ENCODE measurements around the gene C22orf42.
"Not testable (repeated sequence)": the region's sequence is repeated elsewhere in the genome, so short reads cannot be mapped to it uniquely, and the experiment has no call there.

Gene C22orf42

DNA sequence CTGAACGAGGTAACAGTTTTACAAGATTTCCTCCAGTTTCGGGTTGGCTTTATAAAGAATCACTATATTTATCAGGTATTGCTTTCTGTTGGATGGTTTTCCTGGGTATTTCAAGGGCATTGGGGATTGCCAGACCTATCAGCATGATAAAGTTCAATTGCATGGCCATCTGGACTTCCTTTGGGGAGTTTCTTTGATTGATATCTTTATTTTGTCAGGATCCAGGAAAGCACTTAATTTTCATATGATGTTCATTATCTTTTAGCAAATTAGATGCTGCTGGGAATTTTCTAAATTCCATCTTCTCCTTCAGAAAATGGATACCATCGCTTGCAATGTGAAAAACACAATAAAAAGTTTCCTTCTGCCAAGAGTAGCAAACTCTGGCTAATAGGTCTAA, 24.5 kb upstream of the C22orf42 start:
- no peak for DNase-seq

DNA sequence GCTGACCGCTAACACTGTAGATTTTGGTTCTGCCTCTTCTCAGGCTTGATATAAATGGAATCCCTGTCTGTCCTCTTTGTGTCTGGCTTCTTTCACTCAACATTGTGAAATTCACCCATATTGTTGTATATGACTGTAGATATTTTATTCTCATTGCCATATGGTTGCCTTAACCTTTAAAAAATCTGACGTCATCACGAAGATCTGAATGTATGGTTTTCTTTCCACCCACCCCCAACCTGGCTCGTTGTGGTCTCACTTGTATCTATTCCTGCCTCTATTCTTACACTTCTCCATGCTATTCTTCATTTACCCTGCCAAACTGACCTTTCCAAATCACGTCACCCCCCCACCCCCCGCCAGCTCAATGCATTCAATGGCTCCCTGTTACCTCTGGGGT, 21.9 kb upstream of the C22orf42 start:
- DNase-seq: no peak

DNA sequence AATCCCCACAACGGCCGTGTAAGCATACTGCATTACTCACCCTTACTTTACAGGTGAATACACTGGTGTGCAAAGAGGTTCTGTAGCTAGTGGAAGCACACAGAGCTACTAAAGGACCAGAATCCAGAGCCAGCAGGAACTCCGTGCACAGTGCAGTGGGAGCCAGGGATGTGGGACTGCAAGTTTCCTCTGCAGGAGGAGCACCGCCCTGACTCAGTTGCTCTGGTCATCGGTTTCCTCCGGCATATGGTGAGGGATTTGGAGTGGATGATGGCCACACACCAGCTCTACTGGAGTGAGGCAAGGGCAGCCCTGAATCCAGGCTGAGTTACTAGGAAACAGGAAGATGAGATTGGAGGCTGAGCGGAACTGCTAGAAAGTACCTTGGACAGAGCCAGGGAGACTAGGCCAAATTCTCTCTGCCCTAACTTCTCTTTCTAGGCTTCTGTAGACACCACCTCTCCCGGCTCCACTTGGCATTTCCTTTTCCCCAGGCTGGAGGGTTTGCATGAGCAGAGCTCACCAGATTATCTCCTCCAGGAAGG, 18.2 kb upstream of the C22orf42 start:
- DNase-seq: no peak

- DNase-seq: no peak
Observed at GRCh38 chr22:32175683-32176644, 16.9 kb upstream of the C22orf42 start.

GRCh38 chr22:32175115-32175514, 16.0 kb upstream of the C22orf42 start:
- no peak for DNase-seq

- no peak for DNase-seq
Observed at GRCh38 chr22:32165681-32166080, 6.6 kb upstream of the C22orf42 start.

DNA sequence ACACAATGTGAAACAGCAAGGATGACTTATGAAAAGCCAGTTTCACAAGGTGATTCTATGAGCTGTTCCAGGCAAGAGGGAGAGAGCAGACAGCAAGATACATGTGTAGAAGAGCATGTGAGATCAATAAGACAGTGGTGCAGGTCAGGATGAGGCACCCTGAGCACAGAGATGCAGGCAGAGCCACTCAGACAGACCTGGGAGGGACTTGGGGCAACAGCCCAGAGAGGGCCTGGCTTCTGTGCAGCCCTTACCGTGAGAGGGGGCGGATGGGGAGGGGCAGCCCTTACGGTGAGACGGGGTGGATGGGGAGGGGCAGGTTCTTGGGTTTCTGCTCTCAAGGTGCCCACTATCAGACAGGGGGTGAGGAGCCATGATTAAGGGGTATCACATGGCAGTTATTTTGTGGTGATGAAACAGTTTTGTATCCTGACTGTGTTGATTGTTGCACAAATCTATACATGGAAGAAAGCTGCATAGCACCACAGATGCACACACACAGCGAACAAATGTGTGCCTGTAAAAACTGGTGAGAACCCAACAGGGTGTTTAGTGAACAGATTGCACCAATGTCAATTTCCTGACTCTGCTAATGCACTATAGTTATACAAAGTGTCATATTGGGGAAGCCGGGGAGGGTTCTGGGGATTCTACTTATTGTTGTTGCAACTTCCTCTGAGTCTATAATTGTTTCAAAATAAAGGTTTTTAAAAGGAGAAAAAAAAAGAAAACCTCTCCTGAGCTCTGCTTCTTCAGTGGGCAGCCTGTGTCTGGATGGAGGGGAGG, 5.2 kb upstream of the C22orf42 start:
- DNase-seq: no peak

DNA sequence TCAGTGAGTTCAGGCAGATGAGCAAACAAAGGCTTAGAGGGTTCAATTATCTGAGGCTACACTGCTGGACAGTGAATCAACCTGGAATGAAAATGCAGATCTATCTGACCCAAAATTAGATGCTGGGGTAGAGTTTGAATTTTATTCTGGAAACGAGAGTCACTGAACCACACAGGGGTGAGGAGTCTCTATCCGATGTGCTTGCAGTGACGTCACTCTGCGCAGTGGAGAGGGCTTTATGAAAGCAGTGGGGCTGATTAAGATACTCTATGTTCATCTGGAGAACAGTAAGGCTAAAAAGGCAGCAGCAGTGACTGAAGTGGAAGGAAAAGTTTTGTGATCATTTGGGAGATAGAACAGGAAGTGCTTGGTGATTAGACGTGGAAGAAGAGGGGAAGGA, 1.3 kb upstream of the C22orf42 start:
- DNase-seq: not testable (repeated sequence)

DNA sequence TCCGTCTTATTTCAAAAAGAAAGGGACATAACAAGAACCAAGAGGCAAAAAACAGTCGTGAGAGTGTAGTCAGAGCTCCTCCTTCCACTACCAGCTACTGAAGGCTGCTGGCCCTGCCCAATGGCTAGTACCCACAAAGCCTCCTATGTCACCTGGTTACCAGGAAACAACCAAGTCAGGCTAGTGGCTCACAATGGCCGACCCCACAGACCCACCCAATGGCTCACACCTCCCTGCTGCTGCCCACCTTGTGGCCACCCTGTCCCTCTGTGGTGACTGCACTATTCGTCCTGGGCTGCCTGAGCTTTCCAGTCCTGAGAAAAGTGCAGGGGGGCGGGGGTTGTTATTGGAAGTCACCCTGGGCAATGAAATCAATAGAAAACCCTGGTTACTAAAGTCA, 1.5 kb downstream of the C22orf42 start:
- DNase-seq: not testable (repeated sequence)

GRCh38 chr22:32154727-32155126, 4.4 kb downstream of the C22orf42 start:
- DNase-seq: not testable (repeated sequence)

- DNase-seq: not testable (repeated sequence)
Observed at GRCh38 chr22:32151641-32152040, 7.5 kb downstream of the C22orf42 start.

DNA sequence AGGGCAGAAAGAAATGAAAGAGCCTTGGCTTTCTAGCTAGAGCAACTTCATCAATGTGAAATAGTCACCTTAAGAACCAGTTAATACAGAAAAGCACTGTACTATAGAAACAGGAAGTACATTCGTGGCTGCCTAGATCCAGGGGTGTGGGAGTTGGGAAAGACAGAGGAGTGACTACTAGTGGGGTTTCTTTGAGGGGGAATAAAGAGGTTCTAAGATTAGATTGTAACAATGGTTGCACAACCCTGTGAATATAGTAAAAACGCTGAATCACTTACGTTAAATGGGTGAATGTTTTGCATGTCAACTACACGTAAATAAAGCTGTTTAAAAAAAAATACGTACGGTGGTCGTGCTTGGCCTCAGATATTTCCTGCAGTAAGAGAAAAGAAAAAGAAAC, 8.5 kb downstream of the C22orf42 start:
- DNase-seq: not testable (repeated sequence)

DNA sequence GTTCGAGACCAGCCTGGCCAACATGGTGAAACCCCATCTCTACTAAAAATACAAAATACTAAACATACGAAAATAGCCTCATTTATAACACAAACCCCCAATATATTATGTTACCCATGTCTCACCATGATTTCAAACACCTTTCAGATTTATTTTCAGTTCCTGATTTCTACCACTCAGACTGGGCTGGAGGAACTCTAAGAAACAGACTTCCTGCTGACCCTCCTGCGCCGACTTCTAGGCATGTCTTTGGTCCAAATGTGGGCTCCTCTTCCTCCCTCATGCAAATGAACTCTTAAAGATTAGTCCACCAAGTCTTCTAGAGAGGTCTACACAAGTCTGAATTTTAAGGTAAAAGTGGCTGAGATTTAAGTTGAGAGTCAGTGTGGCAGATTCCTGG, 10.7 kb downstream of the C22orf42 start:
- DNase-seq: not testable (repeated sequence)

- not testable (repeated sequence) for DNase-seq
Observed at GRCh38 chr22:32147128-32147527, 12.0 kb downstream of the C22orf42 start.

DNA sequence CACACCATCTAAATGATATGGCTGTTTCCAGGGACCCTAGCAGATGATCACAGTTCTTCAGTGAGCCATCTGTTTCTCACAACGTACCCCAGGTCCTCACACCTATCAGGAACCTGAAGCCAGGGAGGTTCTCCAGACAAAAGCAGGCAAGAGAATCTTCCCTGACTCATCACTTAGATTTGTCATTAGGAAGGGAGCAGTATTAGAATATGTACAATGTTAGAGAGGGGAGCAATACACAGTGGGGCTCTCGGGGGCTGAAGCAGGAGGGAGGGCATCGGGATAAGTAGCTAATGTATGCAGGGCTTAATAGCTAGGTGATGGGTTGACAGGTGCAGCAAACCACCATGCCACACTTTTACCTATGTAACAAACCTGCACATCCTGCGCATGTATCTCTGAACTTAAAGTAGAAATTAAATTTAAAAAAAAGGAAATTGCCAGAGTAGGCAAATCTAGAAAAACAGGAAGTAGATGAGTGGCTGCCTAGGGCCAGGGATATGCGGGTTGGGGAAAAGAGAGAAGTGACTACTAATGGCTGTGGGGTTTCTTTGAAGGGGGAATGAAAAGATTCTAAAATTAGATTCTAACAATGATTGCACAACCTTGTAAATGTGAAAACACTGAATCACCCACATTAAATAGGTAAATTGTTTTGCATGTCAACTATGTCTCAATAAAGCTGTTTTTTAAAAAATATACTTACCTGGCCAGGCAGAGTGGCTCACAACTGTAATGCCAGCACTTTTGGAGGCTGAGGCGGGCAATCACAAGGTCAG, 14.4 kb downstream of the C22orf42 start:
- peak; percentile 28 for DNase-seq

DNA sequence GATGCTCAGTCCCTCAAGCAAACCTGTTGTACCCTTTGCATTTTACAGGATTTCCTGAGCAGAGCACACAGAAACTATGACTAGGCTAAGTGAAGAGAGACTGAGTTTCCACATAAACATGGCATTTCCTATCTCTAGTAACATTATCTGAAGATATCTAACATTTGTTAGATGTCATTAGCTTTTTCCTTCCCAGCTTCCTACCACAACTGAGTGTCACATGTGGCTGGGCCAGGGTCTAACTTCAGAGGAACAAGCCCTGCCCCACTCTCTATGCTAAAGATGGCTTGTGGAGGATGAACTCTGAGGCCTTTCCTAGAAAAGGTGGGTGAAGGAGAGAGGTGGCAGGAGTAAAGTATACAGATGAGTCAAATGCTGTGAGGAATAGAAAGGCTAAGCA, 16.5 kb downstream of the C22orf42 start:
- no peak for DNase-seq

DNA sequence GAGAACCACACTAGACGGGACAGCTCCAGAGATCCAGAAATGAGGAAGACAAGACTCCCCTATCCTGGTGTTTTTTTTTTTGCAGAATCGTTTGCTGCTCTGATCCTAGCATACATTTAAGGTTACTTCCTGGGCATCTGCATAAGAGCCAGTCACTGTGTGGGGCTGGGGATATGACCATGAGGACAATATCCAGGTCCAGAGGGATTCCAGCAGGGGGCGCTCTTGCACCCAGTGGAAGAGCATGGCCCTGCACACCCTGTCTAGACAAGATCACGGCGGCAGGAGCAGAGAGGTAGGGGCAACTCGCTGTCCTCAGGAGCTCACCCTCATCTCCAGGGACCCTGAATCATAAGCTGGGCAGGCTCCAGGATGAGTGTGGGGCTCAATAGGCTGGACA, 18.4 kb downstream of the C22orf42 start:
- DNase-seq: peak; percentile 8

GRCh38 chr22:32138576-32138975, 20.5 kb downstream of the C22orf42 start:
- not testable (repeated sequence) for DNase-seq

DNA sequence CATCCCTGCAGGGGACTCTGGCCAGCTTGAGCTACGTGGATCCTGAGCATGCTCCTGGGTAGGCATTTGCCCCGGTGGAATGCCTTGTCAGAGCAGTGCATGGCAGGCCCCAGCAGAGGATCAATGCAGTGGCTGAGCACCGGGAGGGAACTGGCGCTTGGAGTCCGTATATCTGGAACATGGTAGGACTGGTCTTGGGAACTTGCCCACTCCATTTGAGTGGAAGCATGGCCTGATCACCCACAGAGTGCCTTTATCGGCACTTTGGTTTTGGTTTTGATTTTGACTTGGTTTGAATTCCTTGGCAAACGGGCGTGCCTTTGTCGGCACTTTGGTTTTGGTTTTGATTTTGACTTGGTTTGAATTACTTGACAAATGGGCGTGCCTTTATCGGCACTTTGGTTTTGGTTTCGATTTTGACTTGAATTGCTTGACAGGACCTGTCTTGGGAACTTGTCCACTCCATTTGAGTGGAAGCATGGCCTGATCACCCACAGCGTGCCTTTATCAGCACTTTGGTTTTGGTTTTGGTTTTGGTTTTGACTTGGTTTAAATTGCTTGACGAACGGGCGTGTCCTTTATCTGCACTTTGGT, 21.3 kb downstream of the C22orf42 start:
- peak; percentile 57 for DNase-seq

DNA sequence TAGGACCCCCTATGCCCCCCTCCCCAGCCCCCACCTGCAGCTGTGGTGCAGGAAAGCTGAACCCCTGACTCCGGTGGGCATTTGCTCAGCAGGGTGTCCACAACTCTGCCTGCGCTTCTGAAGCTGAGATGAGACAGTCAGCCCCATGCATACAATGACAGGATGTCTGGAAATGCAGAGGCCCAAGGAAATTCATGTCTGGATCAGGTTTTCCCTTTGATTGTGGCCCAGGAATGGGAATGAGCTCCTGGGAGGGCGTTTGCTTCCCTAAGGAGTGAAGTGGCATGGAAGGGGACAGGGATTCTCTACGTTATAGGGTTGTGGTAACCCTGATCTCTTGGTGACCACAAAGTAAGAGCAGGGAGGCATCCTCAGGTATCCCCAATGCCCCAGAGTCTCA, 22.2 kb downstream of the C22orf42 start:
- DNase-seq: not testable (repeated sequence)

DNA sequence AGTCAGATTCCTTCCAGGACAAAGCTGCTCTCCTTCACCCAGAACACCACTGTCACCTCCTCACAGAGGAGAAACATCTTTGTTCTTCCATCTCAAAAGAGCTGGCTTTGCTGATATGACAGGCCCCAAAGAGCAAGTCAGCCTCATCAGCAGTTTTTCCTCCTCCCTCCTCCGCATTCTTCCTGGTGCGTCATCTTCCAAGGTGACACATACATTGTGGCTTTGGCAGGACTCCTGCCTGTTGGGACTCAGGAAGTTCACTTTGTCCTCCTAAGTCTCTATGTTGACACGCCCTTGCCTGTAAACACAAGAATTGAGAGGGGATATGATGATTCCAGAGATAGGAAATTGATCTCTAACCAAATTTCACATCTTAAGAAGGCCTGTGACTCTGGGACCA, 23.1 kb downstream of the C22orf42 start:
- DNase-seq: not testable (repeated sequence)

- DNase-seq: not testable (repeated sequence)
Observed at GRCh38 chr22:32134796-32135195, 24.3 kb downstream of the C22orf42 start.

All from CD4-positive, alpha-beta T cell treated with Interleukin-17A for 4 hours (primary cell).